B cell (primary cell): ENCODE results near the gene SELENOP. TPM values are rescaled to one million over a fixed set of nuclear protein-coding genes. Genes with fewer than 3 reads are reported as not detected.

Experiments
- ATAC-seq: fragments of 200-7000 bp; cut with Tn5 transposase; one replicate; pipeline ENCODE4 v1.10.0; 2021; ENCODE audit warnings: low read depth, mild to moderate bottlenecking, moderate number of reproducible peaks, moderate library complexity
- CTCF ChIA-PET: fragments of 350-600 bp; sonication (Branson Sonifier 250); formaldehyde crosslinking; loops from one replicate; lab custom pipeline; 2021; ENCODE audit warnings: antibody characterized with exemption, inconsistent platforms; lab: Charles Lee
- POLR2A ChIA-PET: fragments of 350-600 bp; sonication (Branson Sonifier 250); formaldehyde crosslinking; loops from one replicate; lab custom pipeline; 2021; ENCODE audit warnings: antibody characterized with exemption; lab: Charles Lee
- DNase-seq: peaks from one replicate; pipeline ENCODE4 v3.0.0; 2013
- H2AFZ ChIP-seq: 2 replicates; pipeline ENCODE4 v1.6.1; 2012; ENCODE audit warnings: mild to moderate bottlenecking, low read depth, low read length; ENCODE audit not compliant: insufficient read depth, poor library complexity, severe bottlenecking
- H3K27ac ChIP-seq, 2 donors: 1 replicate in 1 of 2; 2 replicates in 1 of 2; pipeline ENCODE4 v1.5.1; 2012 to 2013; ENCODE audit warnings: low read length in 2 of 2, mild to moderate bottlenecking in 2 of 2, moderate library complexity in 1 of 2
- H3K27me3 ChIP-seq, 4 experiments: fragments of 200-600 bp in 1 of 4; sonication (generic) in 1 of 4; replicated peaks in 1 of 4; 1 replicate in 2 of 4; 2 replicates in 2 of 4; pipeline versions ENCODE4 v1.6.1 to v1.7.0; 2013 to 2016; ENCODE audit warnings: low read length in 3 of 4, mild to moderate bottlenecking in 2 of 4, mixed read lengths in 1 of 4, moderate library complexity in 1 of 4; ENCODE audit not compliant: insufficient read depth in 4 of 4, control insufficient read depth in 3 of 4; ENCODE audit errors: control extremely low read depth in 1 of 4
- H3K36me3 ChIP-seq, 2 experiments: replicated peaks in 1 of 2; 1 replicate in 1 of 2; 2 replicates in 1 of 2; pipeline versions ENCODE4 v1.6.1 to v1.7.1; 2013; ENCODE audit warnings: low read length in 1 of 2; ENCODE audit not compliant: insufficient read depth in 2 of 2, control insufficient read depth in 1 of 2; ENCODE audit errors: control extremely low read depth in 1 of 2, extremely low read depth in 1 of 2
- H3K4me1 ChIP-seq, 2 donors: fragments of 200-600 bp in 1 of 2; sonication (generic) in 1 of 2; 1 replicate in 1 of 2; 2 replicates in 1 of 2; pipeline versions ENCODE4 v1.5.1 to v1.6.1; 2013 to 2017; ENCODE audit warnings: low read length in 2 of 2; ENCODE audit not compliant: control insufficient read depth in 2 of 2, insufficient read depth in 2 of 2
- H3K4me2 ChIP-seq: replicated peaks from 2 replicates; pipeline ENCODE3; 2012; ENCODE audit warnings: mild to moderate bottlenecking, low read depth, low read length; ENCODE audit not compliant: poor library complexity, severe bottlenecking
- H3K4me3 ChIP-seq, 5 experiments: fragments of 200-600 bp in 1 of 5; sonication (generic) in 1 of 5; 1 replicate in 3 of 5; 2 replicates in 2 of 5; pipeline versions ENCODE4 v1.5.1 to v1.7.0; 2011 to 2016; ENCODE audit warnings: low read length in 4 of 5, mild to moderate bottlenecking in 4 of 5, low read depth in 2 of 5, control low read depth in 1 of 5, moderate library complexity in 1 of 5; ENCODE audit not compliant: insufficient read depth in 1 of 5; ENCODE audit errors: control extremely low read depth in 1 of 5, extremely low read depth in 1 of 5
- H3K79me2 ChIP-seq: fragments of 200-600 bp; sonication (generic); one replicate; pipeline ENCODE4 v1.6.0; 2016; ENCODE audit warnings: low read length; ENCODE audit not compliant: control insufficient read depth, insufficient read depth
- H3K9ac ChIP-seq: fragments of 200-600 bp; sonication (generic); 2 replicates; pipeline ENCODE4 v1.6.1; 2017; ENCODE audit warnings: mild to moderate bottlenecking, low read length, moderate library complexity
- H3K9me3 ChIP-seq, 3 donors: one replicate each; pipeline versions ENCODE4 v1.6.1 to v1.7.1; 2013; ENCODE audit warnings: low read length in 2 of 3; ENCODE audit not compliant: control insufficient read depth in 2 of 3, insufficient read depth in 1 of 3; ENCODE audit errors: control extremely low read depth in 1 of 3
- H4K20me1 ChIP-seq: 2 replicates; pipeline ENCODE4 v1.6.0; 2012; ENCODE audit warnings: mild to moderate bottlenecking, low read length; ENCODE audit not compliant: insufficient read depth, control insufficient read depth, poor library complexity, severe bottlenecking
- H3K27ac Mint-ChIP-seq: one replicate; pipeline ENCODE4 v1.8.0; 2021; ENCODE audit warnings: mixed read lengths
- H3K27me3 Mint-ChIP-seq: one replicate; pipeline ENCODE4 v1.8.0; 2021; ENCODE audit warnings: mixed read lengths
- H3K4me1 Mint-ChIP-seq: one replicate; pipeline ENCODE4 v1.8.0; 2021; ENCODE audit warnings: mixed read lengths
- H3K4me3 Mint-ChIP-seq: one replicate; pipeline ENCODE4 v1.8.0; 2021; ENCODE audit warnings: mixed read lengths
- H3K9me3 Mint-ChIP-seq: one replicate; pipeline ENCODE4 v1.8.0; 2022; ENCODE audit warnings: mixed read lengths; ENCODE audit not compliant: insufficient read depth
- CTCF ChIP-seq: fragments of 200-600 bp; IDR thresholded peaks from one replicate; pipeline ENCODE4 v1.8.0; 2022; ENCODE audit warnings: antibody characterized with exemption, mild to moderate bottlenecking
- EZH2 ChIP-seq: IDR thresholded peaks from 2 replicates; pipeline ENCODE4 v1.6.1; 2012; ENCODE audit warnings: borderline replicate concordance, low read depth, mild to moderate bottlenecking, moderate library complexity, low read length; ENCODE audit not compliant: insufficient read depth, poor library complexity, severe bottlenecking
- WGBS: methylation state at CpG from one replicate; pipeline ENCODE4 v1.1.5; 2013; ENCODE audit warnings: missing lambda C conversion rate; ENCODE audit not compliant: insufficient coverage; 5-methylcytosine and 5-hydroxymethylcytosine counted together
- intact Hi-C: fragments of 100-400 bp; cut with micrococcal nuclease; formaldehyde crosslinking; loops from one replicate; pipeline ENCODE4 v1.10.0; 2022
- polyA plus RNA-seq: library from polyadenylated mRNA; depleted of rRNA; stranded (reverse); fragments of >200 nt; gene quantifications from 2 replicates; pipeline ENCODE4 v1.2.3, GENCODE V29; 2012
- total RNA-seq, 2 donors: library from RNA; stranded (reverse); fragments of 120-200 nt in 1 of 2; gene quantifications; 1 replicate in 1 of 2; 2 replicates in 1 of 2; pipeline versions ENCODE4 v1.2.3 to v1.2.4, GENCODE V29; 2013 to 2022

The SELENOP gene
- total and polyA plus RNA-seq, 2 donors (not counting 1 experiment from before 2014, with no cell fraction given) = 0.12 TPM; not detected in 1

GRCh38 chr5:42854795-42855194, 43.1 kb upstream of the SELENOP start:
- peaks cover 5% of the 10 kb centered on the region for H3K27me3 Mint-ChIP-seq
- no peaks in the 10 kb centered on the region for H3K4me1 Mint-ChIP-seq
- H3K36me3 ChIP-seq = no peaks in the 10 kb centered on the region
- H3K4me2 ChIP-seq = no peak overlapping the region
- ChIA-PET CTCF (interaction anchor here (0.5 kb wide), 1 partner anchor 19 kb away, joined by 3 read pairs; no protein-coding TSS in a partner anchor), POLR2A (no interaction called here)
- intact Hi-C loops = no loop called here
- WGBS = no CpG with 5 or more reads among the region's 1 CpG
- no peak overlapping the region for H3K27ac Mint-ChIP-seq
- TF ChIP-seq EZH2 (no peak), CTCF (no peak)
- H4K20me1 ChIP-seq = no peaks in the 10 kb centered on the region
- DNase-seq (no peak), ATAC-seq (no peak)
- H3K9me3 ChIP-seq = no peaks in the 10 kb centered on the region
- H3K9me3 Mint-ChIP-seq = no peaks in the 10 kb centered on the region
- no peak overlapping the region for H2AFZ ChIP-seq
- H3K9ac ChIP-seq = no peak overlapping the region
- H3K4me3 ChIP-seq = no peak overlapping the region
- no peaks in the 10 kb centered on the region for H3K79me2 ChIP-seq
- H3K4me3 Mint-ChIP-seq = no peak overlapping the region
- no peaks in the 10 kb centered on the region for H3K27me3 ChIP-seq
- H3K27ac ChIP-seq = no peak overlapping the region
- H3K4me1 ChIP-seq = no peaks in the 10 kb centered on the region

- Histone ChIP-seq H3K79me2 (no peaks in the 10 kb centered on the region), H3K27me3 (no peaks in the 10 kb centered on the region), H3K9ac (no peak overlapping the region), H3K36me3 (no peaks in the 10 kb centered on the region), H4K20me1 (no peaks in the 10 kb centered on the region), H3K4me3 (no peak overlapping the region), H3K4me1 (no peaks in the 10 kb centered on the region), H3K27ac (no peak overlapping the region), H3K4me2 (no peak overlapping the region), H3K9me3 (no peaks in the 10 kb centered on the region), H2AFZ (no peak overlapping the region)
- intact Hi-C loops = no loop called here
- no peaks in the 10 kb centered on the region for H3K4me1 Mint-ChIP-seq
- no peak overlapping the region for H3K27ac Mint-ChIP-seq
- peaks cover 10% of the 10 kb centered on the region for H3K27me3 Mint-ChIP-seq
- WGBS = no CpG with 5 or more reads among the region's 1 CpG
- no peak overlapping the region for H3K4me3 Mint-ChIP-seq
- DNase-seq (no peak), ATAC-seq (no peak)
- CTCF ChIA-PET = no interaction called here
- H3K9me3 Mint-ChIP-seq = no peaks in the 10 kb centered on the region
- POLR2A ChIA-PET = no interaction called here
- TF ChIP-seq CTCF (no peak), EZH2 (no peak)
Observed at GRCh38 chr5:42852826-42853225, 41.1 kb upstream of the SELENOP start.
